ENCODE data around the gene RPL39. TPM values are rescaled to one million over a fixed set of nuclear protein-coding genes. Genes with fewer than 3 reads are reported as not detected.

RPL39 gene
- total RNA-seq, 1 experiment from 2014 or later = 1,940 TPM

GRCh38 chrX:119817130-119817690, 25.8 kb upstream of the RPL39 start:
- no TSS peak for BruUV-seq (replicated peaks)
- TF ChIP-seq SP1 (IDR thresholded peaks at IDR 0.05; ENCODE audit: low read depth) (no peak), MAX (IDR thresholded peaks at IDR 0.05) (no peak), EZH2phosphoT487 (IDR thresholded peaks at IDR 0.05; ENCODE audit: borderline replicate concordance) (no peak), TCF7L2 (IDR thresholded peaks at IDR 0.05; ENCODE audit: borderline replicate concordance, extremely low read depth, insufficient read depth, insufficient read length) (no peak), ATF3 (IDR thresholded peaks at IDR 0.05) (no peak), SIN3A (IDR thresholded peaks at IDR 0.05; ENCODE audit: low read depth) (no peak), ZBTB33 (IDR thresholded peaks at IDR 0.05; ENCODE audit: extremely low read depth, insufficient replicate concordance, low read length) (no peak), POLR2AphosphoS5 (IDR thresholded peaks at IDR 0.05; ENCODE audit: low read depth, low read length) (no peak), YY1 (IDR thresholded peaks at IDR 0.05; ENCODE audit: extremely low read depth, insufficient replicate concordance, low read depth, low read length) (no peak), JUND (IDR thresholded peaks at IDR 0.05) (no peak), FOSL1 (IDR thresholded peaks at IDR 0.05; ENCODE audit: low read depth) (no peak), POLR2A (IDR thresholded peaks at IDR 0.05; ENCODE audit: borderline replicate concordance, extremely low read depth, insufficient read depth, insufficient read length) (no peak)
- no peaks in the 10 kb centered on the region for H4K20me1 ChIP-seq (ENCODE audit: insufficient read depth)
- no peak overlapping the region for H3K27ac ChIP-seq (ENCODE audit: low read depth, low read length)
- RAD21 ChIA-PET (ENCODE audit: low non-redundant PET in 1 of 2, low total read pairs in 2 of 2, uncharacterized antibody in 2 of 2, unreplicated experiment in 2 of 2) = no interaction called here
- H3K27me3 ChIP-seq (ENCODE audit: insufficient read depth, low read length) = no peaks in the 10 kb centered on the region
- H3K79me2 ChIP-seq (ENCODE audit: insufficient read depth, low read length) = no peaks in the 10 kb centered on the region
- H3K9me2 ChIP-seq (ENCODE audit: insufficient read depth) = no peaks in the 10 kb centered on the region
- CTCF ChIA-PET = no interaction called here
- DNase-seq (ENCODE audit: low read depth, low spot score) (no peak), ATAC-seq (no peak)
- no peak overlapping the region for H3K9ac ChIP-seq (ENCODE audit: low read length)
- H3K36me3 ChIP-seq (ENCODE audit: control insufficient read depth in 1 of 2, insufficient read depth in 2 of 2, low read length in 2 of 2) = no peaks in the 10 kb centered on the region
- no peak overlapping the region for H3K4me2 ChIP-seq (ENCODE audit: low read length)
- H2AFZ ChIP-seq (ENCODE audit: low read depth, low read length, poor library complexity, severe bottlenecking) = no peak overlapping the region
- no peaks in the 10 kb centered on the region for H3K4me1 ChIP-seq (ENCODE audit: control insufficient read depth in 1 of 2, insufficient read depth in 2 of 2, low read length in 2 of 2)
- no peaks in the 10 kb centered on the region for H3K9me3 ChIP-seq (ENCODE audit: control insufficient read depth in 1 of 2, insufficient read depth in 1 of 2, low read depth in 1 of 2, low read length in 2 of 2)
- POLR2A ChIA-PET = interaction anchor here (1.1 kb wide), 1 partner anchor 26 kb away, joined by 3 read pairs; the partner anchor contains the start of gene RPL39
- H3K4me3 ChIP-seq (replicated peaks in 1 of 2; ENCODE audit: low read depth in 1 of 2, low read length in 2 of 2) = no peak overlapping the region
- intact Hi-C loops (cut with micrococcal nuclease) = no loop called here
